Neutrophil (primary cell): ENCODE measurements around the gene CT45A3.
"Not testable (repeated sequence)": the region's sequence is repeated elsewhere in the genome, so short reads cannot be mapped to it uniquely, and the experiment has no call there.

Experiments
- H3K27ac ChIP-seq: fragments of 200-600 bp; sonication (generic); 2 replicates; pipeline ENCODE4 v1.5.1; 2016; ENCODE audit warnings: mild to moderate bottlenecking, moderate library complexity
- H3K27me3 ChIP-seq: fragments of 200-600 bp; sonication (generic); 2 replicates; pipeline ENCODE4 v1.6.0; 2016; ENCODE audit warnings: mild to moderate bottlenecking
- H3K36me3 ChIP-seq: fragments of 200-600 bp; sonication (generic); 2 replicates; pipeline ENCODE4 v1.5.1; 2017
- H3K4me1 ChIP-seq, 2 experiments: fragments of 200-600 bp in 1 of 2; sonication (generic) in 1 of 2; 1 replicate in 1 of 2; 2 replicates in 1 of 2; pipeline versions ENCODE4 v1.5.1 to v1.6.1; 2013 to 2016; ENCODE audit warnings: low read depth in 1 of 2, low read length in 1 of 2, mild to moderate bottlenecking in 1 of 2, moderate library complexity in 1 of 2; ENCODE audit not compliant: control insufficient read depth in 1 of 2, insufficient read depth in 1 of 2
- H3K4me3 ChIP-seq, 2 experiments: fragments of 200-600 bp in 1 of 2; sonication (generic) in 1 of 2; 1 replicate in 1 of 2; 2 replicates in 1 of 2; pipeline ENCODE4 v1.5.1; 2013 to 2016; ENCODE audit warnings: low read depth in 1 of 2, low read length in 1 of 2, mild to moderate bottlenecking in 1 of 2, moderate library complexity in 1 of 2
- H3K9me3 ChIP-seq: fragments of 200-600 bp; sonication (generic); 2 replicates; pipeline ENCODE4 v1.5.1; 2016
- CTCF ChIP-seq: fragments of 200-600 bp; sonication (generic); IDR thresholded peaks from 2 replicates; pipeline ENCODE4 v1.5.1; 2016; ENCODE audit warnings: antibody characterized with exemption

CT45A3 gene

GRCh38 chrX:135768091-135768490, at the start of gene CT45A3:
CT45A3 (minus strand) TSS chrX:135768191; CDS start chrX:135764444, 3,747 bp downstream.
- H3K36me3 ChIP-seq, H3K27ac ChIP-seq, H3K9me3 ChIP-seq, H3K4me3 ChIP-seq, H3K27me3 ChIP-seq, H3K4me1 ChIP-seq: not testable (repeated sequence)

- not testable (repeated sequence) for H3K36me3 ChIP-seq, H3K27ac ChIP-seq, H3K4me3 ChIP-seq, H3K4me1 ChIP-seq, H3K9me3 ChIP-seq, H3K27me3 ChIP-seq
Measured at GRCh38 chrX:135802687-135803086, 34.7 kb upstream of the CT45A3 start, which contains the start of gene CT45A6. CT45A6 (minus strand) TSS chrX:135802787; CDS start chrX:135798993, 3,794 bp downstream.

GRCh38 chrX:135785403-135785802, 17.4 kb upstream of the CT45A3 start, which contains the start of gene CT45A5:
CT45A5 (minus strand) TSS chrX:135785503; CDS start chrX:135781729, 3,774 bp downstream.
- not testable (repeated sequence) for H3K4me3 ChIP-seq, H3K27ac ChIP-seq, H3K36me3 ChIP-seq, H3K27me3 ChIP-seq, H3K9me3 ChIP-seq, H3K4me1 ChIP-seq

GRCh38 chrX:135744739-135745138, 23.3 kb downstream of the CT45A3 start:
- H3K36me3 ChIP-seq, H3K4me3 ChIP-seq, H3K9me3 ChIP-seq, H3K27me3 ChIP-seq, H3K4me1 ChIP-seq, H3K27ac ChIP-seq: not testable (repeated sequence)

GRCh38 chrX:135741192-135741715, 26.7 kb downstream of the CT45A3 start:
- no peaks in the 10 kb centered on the region for H3K36me3 ChIP-seq
- H3K27ac ChIP-seq, result no peak overlapping the region
- H3K27me3 ChIP-seq, result no peaks in the 10 kb centered on the region
- H3K4me3 ChIP-seq, result no peak overlapping the region
- no peaks in the 10 kb centered on the region for H3K9me3 ChIP-seq
- no peak for TF ChIP-seq CTCF
- no peaks in the 10 kb centered on the region for H3K4me1 ChIP-seq

- no peaks in the 10 kb centered on the region for H3K4me1 ChIP-seq
- H3K36me3 ChIP-seq, result no peaks in the 10 kb centered on the region
- TF ChIP-seq CTCF, result no peak
- no peaks in the 10 kb centered on the region for H3K9me3 ChIP-seq
- no peak overlapping the region for H3K4me3 ChIP-seq
- no peaks in the 10 kb centered on the region for H3K27me3 ChIP-seq
- H3K27ac ChIP-seq, result no peak overlapping the region
Measured at GRCh38 chrX:135740681-135741149, 27.3 kb downstream of the CT45A3 start.

GRCh38 chrX:135737366-135738071, 30.5 kb downstream of the CT45A3 start:
- TF ChIP-seq CTCF, result no peak
- Histone ChIP-seq H3K27me3 (no peaks in the 10 kb centered on the region), H3K9me3 (no peaks in the 10 kb centered on the region), H3K36me3 (no peaks in the 10 kb centered on the region), H3K27ac (no peak overlapping the region), H3K4me1 (no peaks in the 10 kb centered on the region), H3K4me3 (no peak overlapping the region)

- H3K4me1 ChIP-seq, H3K27ac ChIP-seq, H3K36me3 ChIP-seq, H3K4me3 ChIP-seq, H3K27me3 ChIP-seq, H3K9me3 ChIP-seq: not testable (repeated sequence)
Measured at GRCh38 chrX:135734666-135735065, 33.3 kb downstream of the CT45A3 start.
